ENCODE measurements around the gene KSR1.

DNA sequence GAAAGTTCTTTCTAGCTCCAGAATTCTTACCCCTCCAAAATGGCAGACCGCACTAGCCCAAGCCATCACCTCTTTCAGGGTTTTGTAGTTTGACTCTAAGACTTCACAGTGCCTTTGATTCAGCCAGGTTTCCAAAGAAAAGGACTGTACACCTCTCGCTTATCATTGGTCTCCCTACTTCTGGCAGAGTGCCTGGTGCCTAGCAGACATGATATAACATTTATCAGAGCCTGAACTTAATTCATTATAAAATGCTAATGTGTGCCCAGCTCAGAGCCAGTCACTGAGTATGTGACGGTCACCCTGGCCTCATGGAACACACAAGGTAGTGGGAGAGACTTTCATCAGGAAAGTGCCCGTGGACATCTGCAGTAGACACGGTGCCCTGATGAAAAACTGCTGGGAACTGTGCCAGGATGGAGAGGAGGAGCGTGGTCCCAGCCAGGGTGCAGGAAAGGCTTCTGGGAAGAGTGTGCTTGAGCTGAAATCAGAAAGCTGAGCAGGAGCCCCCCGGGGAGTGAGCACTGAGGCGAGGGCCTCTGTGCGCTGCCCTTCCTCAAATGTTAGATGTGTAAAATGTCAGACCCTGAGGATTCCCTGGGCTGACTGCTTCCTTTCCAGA, 140.4 kb downstream of the KSR1 start:
- TF ChIP-seq EZH2 (IDR thresholded peaks at IDR 0.05; ENCODE audit: low read depth), result no peak
- TF ChIP-seq, protein P1, sequence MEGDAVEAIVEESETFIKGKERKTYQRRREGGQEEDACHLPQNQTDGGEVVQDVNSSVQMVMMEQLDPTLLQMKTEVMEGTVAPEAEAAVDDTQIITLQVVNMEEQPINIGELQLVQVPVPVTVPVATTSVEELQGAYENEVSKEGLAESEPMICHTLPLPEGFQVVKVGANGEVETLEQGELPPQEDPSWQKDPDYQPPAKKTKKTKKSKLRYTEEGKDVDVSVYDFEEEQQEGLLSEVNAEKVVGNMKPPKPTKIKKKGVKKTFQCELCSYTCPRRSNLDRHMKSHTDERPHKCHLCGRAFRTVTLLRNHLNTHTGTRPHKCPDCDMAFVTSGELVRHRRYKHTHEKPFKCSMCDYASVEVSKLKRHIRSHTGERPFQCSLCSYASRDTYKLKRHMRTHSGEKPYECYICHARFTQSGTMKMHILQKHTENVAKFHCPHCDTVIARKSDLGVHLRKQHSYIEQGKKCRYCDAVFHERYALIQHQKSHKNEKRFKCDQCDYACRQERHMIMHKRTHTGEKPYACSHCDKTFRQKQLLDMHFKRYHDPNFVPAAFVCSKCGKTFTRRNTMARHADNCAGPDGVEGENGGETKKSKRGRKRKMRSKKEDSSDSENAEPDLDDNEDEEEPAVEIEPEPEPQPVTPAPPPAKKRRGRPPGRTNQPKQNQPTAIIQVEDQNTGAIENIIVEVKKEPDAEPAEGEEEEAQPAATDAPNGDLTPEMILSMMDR (conservative IDR thresholded peaks at IDR 0.05), result no peak
